Progenitor cell of endocrine pancreas (in vitro differentiated cells): Measurements from ENCODE around the gene CACNA2D4. TPM values are rescaled to one million over a fixed set of nuclear protein-coding genes. Genes with fewer than 3 reads are reported as not detected.

Source experiments
- DNase-seq: peaks from one replicate; pipeline ENCODE4 v3.0.0; 2021; ENCODE audit warnings: low spot score; ENCODE audit not compliant: unreplicated experiment
- H3K27ac Mint-ChIP-seq: 2 replicates; pipeline ENCODE4 v1.8.0; 2021; ENCODE audit warnings: mild to moderate bottlenecking, moderate library complexity, mixed read lengths
- H3K27me3 Mint-ChIP-seq: 2 replicates; pipeline ENCODE4 v1.8.0; 2021; ENCODE audit warnings: mixed read lengths
- H3K36me3 Mint-ChIP-seq: 2 replicates; pipeline ENCODE4 v1.8.0; 2022; ENCODE audit warnings: mixed read lengths; ENCODE audit not compliant: insufficient read depth
- H3K4me1 Mint-ChIP-seq: 2 replicates; pipeline ENCODE4 v1.8.0; 2021; ENCODE audit warnings: low read depth, mixed read lengths
- H3K4me3 Mint-ChIP-seq: 2 replicates; pipeline ENCODE4 v1.8.0; 2021; ENCODE audit warnings: low read depth, mild to moderate bottlenecking, moderate library complexity, mixed read lengths
- H3K9me3 Mint-ChIP-seq: 2 replicates; pipeline ENCODE4 v1.8.0; 2021; ENCODE audit warnings: low read depth, mixed read lengths
- CTCF ChIP-seq: fragments of 200-600 bp; sonication (generic); IDR thresholded peaks from one replicate; pipeline ENCODE4 v1.5.0; 2021; ENCODE audit warnings: antibody characterized with exemption, mild to moderate bottlenecking; ENCODE audit not compliant: unreplicated experiment
- total RNA-seq: library from RNA; stranded (reverse); gene quantifications from 2 replicates; pipeline ENCODE4 v1.2.1, GENCODE V29; 2021

CACNA2D4 gene
- total RNA-seq, 1 donor from 2014 or later, result 0.34 TPM

- no peaks in the 10 kb centered on the region for H3K36me3 Mint-ChIP-seq
- H3K4me3 Mint-ChIP-seq, result no peak overlapping the region
- no peaks in the 10 kb centered on the region for H3K4me1 Mint-ChIP-seq
- peaks cover 4% of the 10 kb centered on the region for H3K27me3 Mint-ChIP-seq
- no peaks in the 10 kb centered on the region for H3K9me3 Mint-ChIP-seq
- no peak for TF ChIP-seq CTCF
- no peak overlapping the region for H3K27ac Mint-ChIP-seq
- DNase-seq, result no peak
These were observed 13.9 kb upstream of the CACNA2D4 start for GRCh38 chr12:1932264-1932777.

GRCh38 chr12:1931642-1932041 lies 13.2 kb upstream of the CACNA2D4 start:
- Mint-ChIP-seq H3K36me3 (no peaks in the 10 kb centered on the region), H3K4me1 (no peaks in the 10 kb centered on the region), H3K27me3 (peaks cover 4% of the 10 kb centered on the region), H3K27ac (no peak overlapping the region), H3K4me3 (no peak overlapping the region), H3K9me3 (no peaks in the 10 kb centered on the region)
- DNase-seq, result no peak
- TF ChIP-seq CTCF, result no peak

GRCh38 chr12:1930803-1931597 lies 12.5 kb upstream of the CACNA2D4 start:
- no peak overlapping the region for H3K27ac Mint-ChIP-seq
- H3K4me1 Mint-ChIP-seq, result no peaks in the 10 kb centered on the region
- H3K4me3 Mint-ChIP-seq, result no peak overlapping the region
- no peak for DNase-seq
- no peaks in the 10 kb centered on the region for H3K9me3 Mint-ChIP-seq
- H3K27me3 Mint-ChIP-seq, result peaks cover 4% of the 10 kb centered on the region
- H3K36me3 Mint-ChIP-seq, result no peaks in the 10 kb centered on the region
- TF ChIP-seq CTCF, result no peak

- DNase-seq, result no peak
- peaks cover 4% of the 10 kb centered on the region for H3K27me3 Mint-ChIP-seq
- no peak overlapping the region for H3K4me3 Mint-ChIP-seq
- H3K27ac Mint-ChIP-seq, result peak overlapping the region; percentile 49
- no peaks in the 10 kb centered on the region for H3K4me1 Mint-ChIP-seq
- H3K36me3 Mint-ChIP-seq, result no peaks in the 10 kb centered on the region
- no peak for TF ChIP-seq CTCF
- H3K9me3 Mint-ChIP-seq, result no peaks in the 10 kb centered on the region
These were observed 11.7 kb upstream of the CACNA2D4 start for GRCh38 chr12:1929985-1930802.

GRCh38 chr12:1929241-1929984 lies 11.0 kb upstream of the CACNA2D4 start:
- H3K4me1 Mint-ChIP-seq, result no peaks in the 10 kb centered on the region
- no peak for TF ChIP-seq CTCF
- no peak overlapping the region for H3K27ac Mint-ChIP-seq
- DNase-seq, result no peak
- no peaks in the 10 kb centered on the region for H3K9me3 Mint-ChIP-seq
- peaks cover 8% of the 10 kb centered on the region for H3K27me3 Mint-ChIP-seq
- H3K36me3 Mint-ChIP-seq, result no peaks in the 10 kb centered on the region
- H3K4me3 Mint-ChIP-seq, result no peak overlapping the region
